SU-DHL-6 (cell line): ENCODE data around the gene DEDD2.
A peak's percentile ranks its signal among the peaks of the same experiment; 100 is the strongest.

Experiments
- H2AFZ ChIP-seq: fragments of 200-600 bp; sonication (generic); 2 replicates; pipeline ENCODE4 v1.6.1; 2014; ENCODE audit warnings: low read depth, mild to moderate bottlenecking, moderate library complexity, mixed read lengths, antibody characterized with exemption, low read length; ENCODE audit not compliant: severe bottlenecking
- H3F3A ChIP-seq: fragments of 200-600 bp; shearing (Covaris generic); 2 replicates; pipeline ENCODE4 v1.6.0; 2016; ENCODE audit warnings: antibody characterized with exemption, mild to moderate bottlenecking; ENCODE audit not compliant: insufficient read depth
- H3K27ac ChIP-seq: fragments of 200-600 bp; sonication (generic); 2 replicates; pipeline ENCODE4 v1.5.1; 2016; ENCODE audit warnings: low read depth, mild to moderate bottlenecking, low read length, moderate library complexity, mixed read lengths
- H3K27me3 ChIP-seq: fragments of 200-600 bp; sonication (generic), shearing (Covaris generic); 2 replicates; pipeline ENCODE4 v1.6.0; 2014; ENCODE audit warnings: mild to moderate bottlenecking, low read length
- H3K36me3 ChIP-seq: fragments of 200-600 bp; sonication (generic); 2 replicates; pipeline ENCODE4 v1.6.1; 2014; ENCODE audit warnings: mild to moderate bottlenecking, low read length, mixed read lengths
- H3K4me2 ChIP-seq: fragments of 300-600, 200-600 bp; shearing (Covaris generic), sonication (generic); 2 replicates; pipeline ENCODE4 v1.6.0; 2014; ENCODE audit warnings: low read length, low read depth, mild to moderate bottlenecking; ENCODE audit not compliant: poor library complexity, severe bottlenecking
- H3K4me3 ChIP-seq: fragments of 200-600 bp; sonication (generic); 2 replicates; pipeline ENCODE4 v1.5.1; 2014; ENCODE audit warnings: antibody characterized with exemption, low read length, mild to moderate bottlenecking, mixed read lengths; ENCODE audit not compliant: insufficient read depth, poor library complexity, severe bottlenecking
- H3K79me2 ChIP-seq: fragments of 200-600 bp; sonication (generic); 2 replicates; pipeline ENCODE4 v1.6.1; 2014; ENCODE audit warnings: mild to moderate bottlenecking, low read length, moderate library complexity; ENCODE audit not compliant: insufficient read depth
- H3K9ac ChIP-seq: fragments of 200-600 bp; sonication (generic); 2 replicates; pipeline ENCODE4 v1.7.0; 2014; ENCODE audit warnings: mild to moderate bottlenecking, low read length
- H3K9me2 ChIP-seq: fragments of 200-600 bp; sonication (generic); replicated peaks from 2 replicates; pipeline ENCODE4 v1.6.1; 2014; ENCODE audit warnings: low read length; ENCODE audit not compliant: insufficient read depth
- H3K9me3 ChIP-seq: fragments of 200-600 bp; sonication (generic); 2 replicates; pipeline ENCODE4 v1.6.1; 2014; ENCODE audit warnings: low read length, mixed read lengths; ENCODE audit not compliant: insufficient read depth
- H4K20me1 ChIP-seq: fragments of 200-600 bp; sonication (generic); 2 replicates; pipeline ENCODE4 v1.6.1; 2014; ENCODE audit warnings: low read depth, mild to moderate bottlenecking, antibody characterized with exemption, low read length, moderate library complexity, mixed read lengths
- EZH2phosphoT487 ChIP-seq: fragments of 200-600 bp; sonication (generic), shearing (Covaris generic); conservative IDR thresholded peaks from 2 replicates; pipeline ENCODE4 v1.6.1; 2018; ENCODE audit warnings: mild to moderate bottlenecking, antibody characterized with exemption, low read length, moderate library complexity, mixed read lengths
- TF ChIP-seq, protein P1 (sequence below): fragments of 200-600 bp; sonication (generic); IDR thresholded peaks from one replicate; pipeline ENCODE4 v1.5.1; 2017; ENCODE audit warnings: antibody characterized with exemption, mild to moderate bottlenecking, low read length, moderate library complexity; ENCODE audit not compliant: insufficient read depth, poor library complexity, severe bottlenecking

The DEDD2 gene

DNA sequence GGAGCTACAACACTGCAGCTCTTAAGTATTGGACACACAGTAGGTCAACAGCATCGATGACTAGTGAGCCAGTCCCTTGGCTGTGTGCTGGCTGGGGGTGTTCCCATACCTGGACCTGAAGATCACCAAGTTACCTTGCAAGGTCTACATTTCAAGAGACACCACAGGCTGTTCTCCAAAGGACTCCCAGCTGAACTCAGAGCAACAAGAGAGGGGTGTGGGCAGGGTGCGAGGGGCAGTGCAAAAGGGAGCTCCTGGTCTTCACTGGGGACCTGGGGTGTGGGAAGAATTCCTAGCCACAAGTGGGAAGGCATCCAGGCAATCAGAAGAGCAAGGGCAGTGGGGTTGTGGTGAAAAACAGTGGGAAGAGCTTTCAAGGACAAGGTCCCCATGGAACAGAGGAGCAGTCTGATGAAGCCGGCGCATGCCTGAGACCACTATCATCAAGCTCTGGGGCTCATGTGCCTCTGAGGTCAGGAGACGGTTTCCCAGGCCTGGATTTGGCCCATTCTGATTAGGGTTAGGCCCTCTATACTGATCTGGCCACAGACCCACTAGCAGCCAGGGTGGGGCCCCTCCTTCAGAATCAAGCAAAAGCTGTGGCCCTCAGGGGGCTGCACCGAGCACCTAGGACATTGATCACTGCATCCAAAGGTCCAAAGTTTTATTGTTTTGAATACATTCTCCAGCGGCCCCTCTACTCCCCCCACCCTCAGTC is 29.6 kb upstream of the DEDD2 start:
- no peak overlapping the region for H3K9ac ChIP-seq
- H2AFZ ChIP-seq: no peak overlapping the region
- H3K27me3 ChIP-seq: no peaks in the 10 kb centered on the region
- no peak for TF ChIP-seq EZH2phosphoT487
- TF ChIP-seq, protein P1, sequence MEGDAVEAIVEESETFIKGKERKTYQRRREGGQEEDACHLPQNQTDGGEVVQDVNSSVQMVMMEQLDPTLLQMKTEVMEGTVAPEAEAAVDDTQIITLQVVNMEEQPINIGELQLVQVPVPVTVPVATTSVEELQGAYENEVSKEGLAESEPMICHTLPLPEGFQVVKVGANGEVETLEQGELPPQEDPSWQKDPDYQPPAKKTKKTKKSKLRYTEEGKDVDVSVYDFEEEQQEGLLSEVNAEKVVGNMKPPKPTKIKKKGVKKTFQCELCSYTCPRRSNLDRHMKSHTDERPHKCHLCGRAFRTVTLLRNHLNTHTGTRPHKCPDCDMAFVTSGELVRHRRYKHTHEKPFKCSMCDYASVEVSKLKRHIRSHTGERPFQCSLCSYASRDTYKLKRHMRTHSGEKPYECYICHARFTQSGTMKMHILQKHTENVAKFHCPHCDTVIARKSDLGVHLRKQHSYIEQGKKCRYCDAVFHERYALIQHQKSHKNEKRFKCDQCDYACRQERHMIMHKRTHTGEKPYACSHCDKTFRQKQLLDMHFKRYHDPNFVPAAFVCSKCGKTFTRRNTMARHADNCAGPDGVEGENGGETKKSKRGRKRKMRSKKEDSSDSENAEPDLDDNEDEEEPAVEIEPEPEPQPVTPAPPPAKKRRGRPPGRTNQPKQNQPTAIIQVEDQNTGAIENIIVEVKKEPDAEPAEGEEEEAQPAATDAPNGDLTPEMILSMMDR: no peak
- no peak overlapping the region for H3K4me2 ChIP-seq
- H4K20me1 ChIP-seq: no peaks in the 10 kb centered on the region
- H3K9me3 ChIP-seq: no peaks in the 10 kb centered on the region
- H3K27ac ChIP-seq: no peak overlapping the region
- H3F3A ChIP-seq: peaks cover 8% of the 10 kb centered on the region
- no peaks in the 10 kb centered on the region for H3K36me3 ChIP-seq
- H3K79me2 ChIP-seq: peaks cover under 1% of the 10 kb centered on the region; the same call in 1 of the 2 replicates
- no peaks in the 10 kb centered on the region for H3K9me2 ChIP-seq
- H3K4me3 ChIP-seq: no peak overlapping the region

DNA sequence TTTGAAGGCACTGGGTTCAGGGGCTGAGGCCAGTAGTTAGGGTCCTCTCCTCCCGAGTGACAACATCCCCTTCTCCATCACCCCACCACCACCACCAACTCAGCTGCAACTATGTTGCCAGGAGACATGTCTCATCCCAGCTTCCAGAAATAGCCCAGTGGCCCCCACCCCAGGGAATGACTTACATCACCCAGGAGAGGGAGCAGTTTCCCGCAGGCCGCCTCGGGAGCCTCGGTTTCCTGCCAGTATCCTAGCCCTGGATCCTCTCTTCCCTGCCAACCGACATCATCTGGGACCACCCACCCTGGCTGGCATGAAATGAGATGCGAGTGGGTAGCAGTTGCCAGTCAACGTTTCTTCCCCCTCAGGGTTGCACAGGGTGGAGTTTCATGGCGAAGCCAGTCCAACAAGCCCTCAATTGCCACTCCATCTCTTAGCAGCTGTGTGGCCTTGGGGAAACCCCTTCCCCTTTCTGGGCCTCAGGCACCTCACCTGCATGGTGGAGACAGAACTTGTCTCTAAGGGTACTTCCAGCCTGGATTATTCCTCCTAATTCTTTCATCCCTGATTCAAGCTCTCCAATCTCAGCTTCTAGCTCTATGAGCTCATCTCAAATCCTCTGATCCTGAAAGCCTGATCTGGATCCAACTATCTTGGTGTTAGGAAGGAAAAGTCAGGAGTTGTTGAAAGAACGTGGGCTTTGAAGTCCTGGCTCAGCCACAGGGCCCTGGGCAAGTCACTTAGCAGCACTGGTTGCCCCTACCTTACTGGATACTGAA is 28.9 kb upstream of the DEDD2 start:
- H2AFZ ChIP-seq: no peak overlapping the region
- H3K27ac ChIP-seq: no peak overlapping the region
- H3K4me3 ChIP-seq: no peak overlapping the region
- no peaks in the 10 kb centered on the region for H3K27me3 ChIP-seq
- TF ChIP-seq, protein P1: no peak
- no peak for TF ChIP-seq EZH2phosphoT487
- H3F3A ChIP-seq: peaks cover 8% of the 10 kb centered on the region
- no peaks in the 10 kb centered on the region for H3K9me2 ChIP-seq
- H3K4me2 ChIP-seq: no peak overlapping the region
- H4K20me1 ChIP-seq: no peaks in the 10 kb centered on the region
- H3K79me2 ChIP-seq: peaks cover 8% of the 10 kb centered on the region
- H3K36me3 ChIP-seq: no peaks in the 10 kb centered on the region
- H3K9ac ChIP-seq: no peak overlapping the region
- H3K9me3 ChIP-seq: no peaks in the 10 kb centered on the region

DNA sequence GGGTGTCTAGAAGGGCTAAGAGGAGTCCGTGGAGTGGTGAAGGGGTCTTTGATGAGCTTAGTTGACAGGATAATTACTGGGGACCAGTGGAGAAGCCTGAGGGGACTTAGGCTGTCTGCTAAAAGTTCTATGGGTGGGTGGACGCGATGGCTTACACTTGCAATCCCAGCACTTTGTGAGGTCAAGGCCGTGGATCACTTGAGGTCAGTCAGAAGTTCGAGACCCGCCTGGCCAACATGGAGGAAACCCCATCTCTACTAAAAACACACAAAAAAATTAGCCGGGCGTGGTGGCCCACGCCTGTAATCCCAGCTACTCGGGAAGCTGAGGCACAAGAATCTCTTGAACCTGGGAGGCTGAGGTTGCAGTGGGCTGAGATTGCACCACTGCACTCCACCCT is 27.8 kb upstream of the DEDD2 start:
- no peaks in the 10 kb centered on the region for H3K9me2 ChIP-seq
- H3K36me3 ChIP-seq: no peaks in the 10 kb centered on the region
- peak overlapping the region; percentile 7 for H3K4me3 ChIP-seq
- H3K4me2 ChIP-seq: peak overlapping the region; percentile 78
- peaks cover 19% of the 10 kb centered on the region for H3K79me2 ChIP-seq
- H2AFZ ChIP-seq: peak overlapping the region; percentile 77
- H3K9me3 ChIP-seq: no peaks in the 10 kb centered on the region
- H3F3A ChIP-seq: peaks cover 8% of the 10 kb centered on the region
- peak overlapping the region; percentile 68 for H3K9ac ChIP-seq
- no peaks in the 10 kb centered on the region for H3K27me3 ChIP-seq
- no peak for TF ChIP-seq EZH2phosphoT487
- TF ChIP-seq, protein P1: no peak
- peak overlapping the region; percentile 42 for H3K27ac ChIP-seq
- H4K20me1 ChIP-seq: no peaks in the 10 kb centered on the region
